Neural cell (in vitro differentiated cells): ENCODE results near the gene PCDHGC5. TPM values are rescaled to one million over a fixed set of nuclear protein-coding genes. Genes with fewer than 3 reads are reported as not detected.

Experiments
- H2AFZ ChIP-seq: fragments of 200-600, 300-800 bp; sonication (generic), shearing (Covaris generic); 2 replicates; pipeline ENCODE4 v1.6.0; 2014; ENCODE audit warnings: low read depth, mild to moderate bottlenecking, antibody characterized with exemption, low read length, moderate library complexity
- H3F3A ChIP-seq: fragments of 200-600 bp; shearing (Covaris generic); 2 replicates; pipeline ENCODE4 v1.6.1; 2016; ENCODE audit warnings: mild to moderate bottlenecking, moderate library complexity, mixed read lengths, antibody characterized with exemption, low read length; ENCODE audit not compliant: insufficient read depth, poor library complexity, severe bottlenecking
- H3K27ac ChIP-seq: fragments of 200-600, 300-800 bp; sonication (generic), shearing (Covaris generic); 2 replicates; pipeline ENCODE4 v1.5.1; 2014; ENCODE audit warnings: mild to moderate bottlenecking, low read length, moderate library complexity
- H3K27me3 ChIP-seq: fragments of 300-800, 200-600 bp; sonication (generic), shearing (Covaris generic); 2 replicates; pipeline ENCODE4 v1.6.0; 2014; ENCODE audit warnings: mild to moderate bottlenecking, low read depth, low read length, moderate library complexity; ENCODE audit not compliant: insufficient read depth
- H3K36me3 ChIP-seq: fragments of 300-800, 200-600 bp; sonication (generic), shearing (Covaris generic); 2 replicates; pipeline ENCODE4 v1.5.1; 2014; ENCODE audit warnings: mild to moderate bottlenecking, antibody characterized with exemption, low read length, moderate library complexity; ENCODE audit not compliant: insufficient read depth
- H3K4me2 ChIP-seq: fragments of 300-800, 200-600 bp; sonication (generic), shearing (Covaris generic); 2 replicates; pipeline ENCODE4 v1.6.0; 2014; ENCODE audit warnings: mild to moderate bottlenecking, low read length
- H3K4me3 ChIP-seq: fragments of 300-800, 200-600 bp; sonication (generic), shearing (Covaris generic); 2 replicates; pipeline ENCODE4 v1.5.1; 2014; ENCODE audit warnings: mild to moderate bottlenecking, low read length, moderate library complexity
- H3K79me2 ChIP-seq: fragments of 200-600 bp; shearing (Covaris generic); replicated peaks from 2 replicates; pipeline ENCODE4 v1.6.0; 2014; ENCODE audit warnings: mild to moderate bottlenecking, low read length, moderate library complexity; ENCODE audit not compliant: insufficient read depth
- H3K9ac ChIP-seq: fragments of 300-800, 200-600 bp; sonication (generic), shearing (Covaris generic); 2 replicates; pipeline ENCODE4 v1.6.1; 2016; ENCODE audit warnings: mild to moderate bottlenecking, low read length, mixed read lengths
- H3K9me2 ChIP-seq: fragments of 200-600 bp; shearing (Covaris generic); 2 replicates; pipeline ENCODE4 v1.6.1; 2016; ENCODE audit warnings: mild to moderate bottlenecking, low read length, mixed read lengths; ENCODE audit not compliant: insufficient read depth
- H3K9me3 ChIP-seq: fragments of 200-600, 300-800 bp; sonication (generic), shearing (Covaris generic); 2 replicates; pipeline ENCODE4 v1.6.1; 2016; ENCODE audit warnings: mild to moderate bottlenecking, mixed run types, low read length, moderate library complexity, mixed read lengths
- H4K20me1 ChIP-seq: fragments of 200-600 bp; shearing (Covaris generic); 2 replicates; pipeline ENCODE4 v1.6.1; 2016; ENCODE audit warnings: mild to moderate bottlenecking, mixed run types; ENCODE audit not compliant: insufficient read depth
- CTCF ChIP-seq: fragments of 450-650 bp; IDR thresholded peaks from 2 replicates; pipeline ENCODE4 v1.5.1; 2014; ENCODE audit warnings: antibody characterized with exemption, mild to moderate bottlenecking, moderate library complexity; ENCODE audit not compliant: poor library complexity, severe bottlenecking
- EP300 ChIP-seq: fragments of 450-650 bp; conservative IDR thresholded peaks from 2 replicates; pipeline ENCODE4 v1.6.1; 2014; ENCODE audit warnings: antibody characterized with exemption, mild to moderate bottlenecking, moderate library complexity; ENCODE audit not compliant: poor library complexity, severe bottlenecking
- EZH2 ChIP-seq: fragments of 200-600, 300-800 bp; shearing (Covaris generic), sonication (generic); IDR thresholded peaks from 2 replicates; pipeline ENCODE4 v1.6.1; 2014; ENCODE audit warnings: antibody characterized with exemption, low read length, borderline replicate concordance, mild to moderate bottlenecking; ENCODE audit not compliant: insufficient read depth, poor library complexity, severe bottlenecking
- MXI1 ChIP-seq: fragments of 450-650 bp; conservative IDR thresholded peaks from 2 replicates; pipeline ENCODE4 v1.6.1; 2014; ENCODE audit warnings: antibody characterized with exemption, mild to moderate bottlenecking; ENCODE audit not compliant: poor library complexity, severe bottlenecking
- POLR2AphosphoS5 ChIP-seq: IDR thresholded peaks from 2 replicates; pipeline ENCODE4 v1.6.1; 2012
- RAD21 ChIP-seq: fragments of 450-650 bp; conservative IDR thresholded peaks from 2 replicates; pipeline ENCODE4 v1.6.1; 2014; ENCODE audit warnings: antibody characterized with exemption, mild to moderate bottlenecking, moderate library complexity
- REST ChIP-seq: IDR thresholded peaks from 2 replicates; pipeline ENCODE4 v1.6.1; 2012; ENCODE audit warnings: borderline replicate concordance
- SMC3 ChIP-seq: fragments of 450-650 bp; conservative IDR thresholded peaks from 2 replicates; pipeline ENCODE4 v1.6.1; 2014; ENCODE audit warnings: antibody characterized with exemption, mild to moderate bottlenecking, moderate library complexity; ENCODE audit not compliant: poor library complexity
- TAF1 ChIP-seq: IDR thresholded peaks from 2 replicates; pipeline ENCODE4 v1.6.1; 2012; ENCODE audit warnings: low read depth
- polyA plus RNA-seq: library from polyadenylated mRNA; depleted of rRNA; stranded (reverse); fragments of >200 nt; gene quantifications from 2 replicates; pipeline ENCODE4 v1.2.3, GENCODE V29; 2014

The PCDHGC5 gene
- polyA plus RNA-seq, 1 donor from 2014 or later: 0.51 TPM

GRCh38 chr5:141525653-141526052, 36.8 kb downstream of the PCDHGC5 start:
- Histone ChIP-seq H3K9me2 (no peaks in the 10 kb centered on the region), H2AFZ (no peak overlapping the region), H3K79me2 (no peaks in the 10 kb centered on the region), H3K9ac (no peak overlapping the region), H3K27ac (no peak overlapping the region), H3K27me3 (no peaks in the 10 kb centered on the region), H4K20me1 (no peaks in the 10 kb centered on the region), H3K9me3 (no peaks in the 10 kb centered on the region), H3F3A (no peaks in the 10 kb centered on the region), H3K4me3 (no peak overlapping the region), H3K36me3 (peaks cover 16% of the 10 kb centered on the region), H3K4me2 (no peak overlapping the region)
- no peak for TF ChIP-seq MXI1
- no peak for TF ChIP-seq RAD21
- TF ChIP-seq EP300: no peak
- no peak for TF ChIP-seq SMC3
- TF ChIP-seq TAF1: no peak
- TF ChIP-seq CTCF: no peak
- TF ChIP-seq EZH2: no peak
- TF ChIP-seq REST: no peak
- TF ChIP-seq POLR2AphosphoS5: no peak

- peaks cover 16% of the 10 kb centered on the region for H3K36me3 ChIP-seq
- no peaks in the 10 kb centered on the region for H3K9me3 ChIP-seq
- H3K9ac ChIP-seq: no peak overlapping the region
- H3K9me2 ChIP-seq: no peaks in the 10 kb centered on the region
- H3F3A ChIP-seq: no peaks in the 10 kb centered on the region
- H3K4me3 ChIP-seq: no peak overlapping the region
- no peak overlapping the region for H3K27ac ChIP-seq
- no peaks in the 10 kb centered on the region for H4K20me1 ChIP-seq
- H3K4me2 ChIP-seq: no peak overlapping the region
- H3K27me3 ChIP-seq: no peaks in the 10 kb centered on the region
- no peak overlapping the region for H2AFZ ChIP-seq
- TF ChIP-seq EP300: no peak
- no peak for TF ChIP-seq REST
- no peak for TF ChIP-seq POLR2AphosphoS5
- TF ChIP-seq SMC3: no peak
- no peak for TF ChIP-seq EZH2
- TF ChIP-seq CTCF: no peak
- TF ChIP-seq MXI1: no peak
- no peak for TF ChIP-seq RAD21
- no peak for TF ChIP-seq TAF1
- H3K79me2 ChIP-seq: no peaks in the 10 kb centered on the region
These were observed 38.5 kb downstream of the PCDHGC5 start for GRCh38 chr5:141527426-141527825.
